Omental fat pad (tissue), 4 donors: ENCODE results near the gene ELP2. TPM values are rescaled to one million over a fixed set of nuclear protein-coding genes. Genes with fewer than 3 reads are reported as not detected.

Experiments used
- ATAC-seq: fragments of 150-250 bp; one replicate; pipeline ENCODE4 v1.9.1; 2016; ENCODE audit warnings: mild to moderate bottlenecking, moderate library complexity; ENCODE audit not compliant: low FRiP score
- DNase-seq: peaks from one replicate; pipeline ENCODE4 v3.0.0-alpha.2; 2019; ENCODE audit warnings: low spot score
- CTCF ChIP-seq, 3 donors: fragments of 450-650 bp; IDR thresholded peaks; one replicate each; pipeline ENCODE4 v1.5.1; 2016 to 2017; ENCODE audit warnings: antibody characterized with exemption in 3 of 3, mild to moderate bottlenecking in 3 of 3, moderate library complexity in 2 of 3
- total RNA-seq, 4 donors: library from RNA; depleted of rRNA; stranded (reverse); fragments of >200 nt; gene quantifications; one replicate each; pipeline ENCODE4 v1.1.0, GENCODE V29; 2016

The ELP2 gene
- total RNA-seq, 4 donors from 2014 or later, result 43.6 to 62.3 (median 57.7) TPM

GRCh38 chr18:36186461-36187192 lies 56.9 kb downstream of the ELP2 start:
- ATAC-seq, result peak; percentile 45
- TF ChIP-seq CTCF (IDR thresholded peaks at IDR 0.05), result no peak
- DNase-seq, result no peak

GRCh38 chr18:36187193-36187825 lies 57.6 kb downstream of the ELP2 start, which contains the start of gene MOCOS:
Gene MOCOS, plus strand, starts transcription at chr18:36187497. Its CDS starts 43 bp downstream, at chr18:36187540.
- DNase-seq (peak; percentile 33), ATAC-seq (peak; percentile 95)
- TF ChIP-seq CTCF (IDR thresholded peaks at IDR 0.05), result no peak

- no peak for DNase-seq
- peak; percentile 14 for ATAC-seq
- TF ChIP-seq CTCF (IDR thresholded peaks at IDR 0.05), result no peak
Observed at GRCh38 chr18:36187826-36188721, 58.4 kb downstream of the ELP2 start.

GRCh38 chr18:36188916-36189315 lies 59.2 kb downstream of the ELP2 start:
- ATAC-seq (no peak), DNase-seq (no peak)
- TF ChIP-seq CTCF (IDR thresholded peaks at IDR 0.05), result no peak

- DNase-seq, result no peak
- no peak for TF ChIP-seq CTCF (IDR thresholded peaks at IDR 0.05)
- ATAC-seq, result no peak
Observed at GRCh38 chr18:36189486-36189885, 59.8 kb downstream of the ELP2 start.

- TF ChIP-seq CTCF (IDR thresholded peaks at IDR 0.05), result no peak
- DNase-seq (no peak), ATAC-seq (no peak)
Observed at GRCh38 chr18:36191286-36191685, 61.6 kb downstream of the ELP2 start.
